H9 (cell line): ENCODE data around the gene PARP1. TPM values are rescaled to one million over a fixed set of nuclear protein-coding genes. Genes with fewer than 3 reads are reported as not detected.

Experiments
- DNase-seq: peaks from one replicate; pipeline ENCODE4 v3.0.0-alpha.2; 2017
- H2AFZ ChIP-seq: one replicate; pipeline ENCODE4 v1.6.1; 2013; ENCODE audit warnings: mild to moderate bottlenecking, low read length, control low read depth, moderate library complexity
- H2AK5ac ChIP-seq: 2 replicates; pipeline ENCODE4 v1.6.1; 2013; ENCODE audit warnings: low read length, control low read depth, mixed read lengths; ENCODE audit not compliant: insufficient read length
- H2BK120ac ChIP-seq: one replicate; pipeline ENCODE4 v1.6.1; 2013; ENCODE audit warnings: low read depth, mild to moderate bottlenecking, low read length, control low read depth, inconsistent platforms; ENCODE audit not compliant: poor library complexity, severe bottlenecking
- H2BK12ac ChIP-seq: 2 replicates; pipeline ENCODE4 v1.6.1; 2013; ENCODE audit warnings: low read length, control low read depth, mixed read lengths, low read depth; ENCODE audit not compliant: insufficient read length
- H2BK15ac ChIP-seq: 2 replicates; pipeline ENCODE4 v1.6.1; 2013; ENCODE audit warnings: low read depth, low read length, control low read depth
- H2BK20ac ChIP-seq: one replicate; pipeline ENCODE4 v1.6.1; 2013; ENCODE audit warnings: low read depth, mild to moderate bottlenecking, low read length, control low read depth, inconsistent platforms; ENCODE audit not compliant: poor library complexity, severe bottlenecking
- H2BK5ac ChIP-seq: 2 replicates; pipeline ENCODE4 v1.6.1; 2013; ENCODE audit warnings: low read length, control low read depth, mixed read lengths; ENCODE audit not compliant: insufficient read length
- H3K14ac ChIP-seq: 2 replicates; pipeline ENCODE4 v1.6.1; 2013; ENCODE audit warnings: low read length, control low read depth; ENCODE audit not compliant: insufficient read depth
- H3K18ac ChIP-seq: 2 replicates; pipeline ENCODE4 v1.6.1; 2013; ENCODE audit warnings: low read depth, mild to moderate bottlenecking, mixed read lengths, low read length, control low read depth; ENCODE audit not compliant: insufficient read length
- H3K23ac ChIP-seq: 2 replicates; pipeline ENCODE4 v1.6.1; 2013; ENCODE audit warnings: low read length, control low read depth, mixed read lengths, low read depth; ENCODE audit not compliant: insufficient read length
- H3K23me2 ChIP-seq: 2 replicates; pipeline ENCODE4 v1.6.1; 2013; ENCODE audit warnings: low read depth, mild to moderate bottlenecking, mixed read lengths, low read length, control low read depth; ENCODE audit not compliant: insufficient read length, poor library complexity, severe bottlenecking
- H3K27ac ChIP-seq: 2 replicates; pipeline ENCODE4 v1.5.1; 2013; ENCODE audit warnings: low read length, control low read depth, mixed read lengths, low read depth; ENCODE audit not compliant: insufficient read length
- H3K27me3 ChIP-seq: 2 replicates; pipeline ENCODE4 v1.6.1; 2013; ENCODE audit warnings: low read length, control low read depth, inconsistent platforms; ENCODE audit not compliant: insufficient read depth
- H3K4ac ChIP-seq: 2 replicates; pipeline ENCODE4 v1.6.1; 2013; ENCODE audit warnings: low read depth, mild to moderate bottlenecking, control low read depth, inconsistent platforms, low read length, moderate library complexity
- H3K4me1 ChIP-seq: 2 replicates; pipeline ENCODE4 v1.6.1; 2013; ENCODE audit warnings: low read length, control low read depth, inconsistent platforms; ENCODE audit not compliant: insufficient read depth
- H3K4me2 ChIP-seq: 2 replicates; pipeline ENCODE4 v1.6.1; 2013; ENCODE audit warnings: low read length, control low read depth, mixed read lengths; ENCODE audit not compliant: insufficient read length, insufficient read depth
- H3K56ac ChIP-seq: 2 replicates; pipeline ENCODE4 v1.6.1; 2013; ENCODE audit warnings: low read depth, mild to moderate bottlenecking, mixed read lengths, low read length, control low read depth; ENCODE audit not compliant: insufficient read length
- H3K79me1 ChIP-seq: 2 replicates; pipeline ENCODE4 v1.6.1; 2013; ENCODE audit warnings: low read depth, mild to moderate bottlenecking, moderate library complexity, low read length, control low read depth, inconsistent platforms; ENCODE audit not compliant: insufficient read depth, poor library complexity, severe bottlenecking
- H3K79me2 ChIP-seq: 2 replicates; pipeline ENCODE4 v1.6.1; 2013; ENCODE audit warnings: low read length, control low read depth, inconsistent platforms; ENCODE audit not compliant: insufficient read depth
- H3K9ac ChIP-seq: 2 replicates; pipeline ENCODE4 v1.6.1; 2013; ENCODE audit warnings: low read length, control low read depth, mixed read lengths; ENCODE audit not compliant: insufficient read length; ENCODE audit errors: extremely low read depth
- H3K9me3 ChIP-seq: one replicate; pipeline ENCODE4 v1.6.1; 2013; ENCODE audit warnings: low read depth, low read length, inconsistent platforms; ENCODE audit not compliant: control insufficient read depth
- H3T11ph ChIP-seq: one replicate; pipeline ENCODE4 v1.6.1; 2013; ENCODE audit warnings: mild to moderate bottlenecking, low read length, control low read depth, inconsistent platforms
- H4K20me1 ChIP-seq: one replicate; pipeline ENCODE4 v1.6.1; 2013; ENCODE audit not compliant: control insufficient read depth, insufficient read length, insufficient read depth
- H4K5ac ChIP-seq: 2 replicates; pipeline ENCODE4 v1.6.1; 2013; ENCODE audit warnings: low read depth, mild to moderate bottlenecking, mixed read lengths, low read length, control low read depth; ENCODE audit not compliant: insufficient read length
- H4K8ac ChIP-seq: replicated peaks from 2 replicates; pipeline ENCODE4 v1.6.1; 2013; ENCODE audit warnings: low read length, control low read depth, mixed read lengths, low read depth; ENCODE audit not compliant: insufficient read length
- H4K91ac ChIP-seq: 2 replicates; pipeline ENCODE4 v1.6.1; 2013; ENCODE audit warnings: low read depth, mild to moderate bottlenecking, moderate library complexity, mixed read lengths, low read length, control low read depth; ENCODE audit not compliant: insufficient read length
- H3K27ac Mint-ChIP-seq, 3 experiments: 2 replicates in 2 of 3; 3 replicates in 1 of 3; pipeline ENCODE4 v1.8.0; 2020 to 2021; ENCODE audit warnings: mixed read lengths in 3 of 3, mild to moderate bottlenecking in 1 of 3, moderate library complexity in 1 of 3
- H3K27me3 Mint-ChIP-seq: 2 replicates; pipeline ENCODE4 v1.8.0; 2021; ENCODE audit warnings: low read depth, mild to moderate bottlenecking, moderate library complexity, mixed read lengths
- H3K36me3 Mint-ChIP-seq, 3 experiments: 2 replicates in 2 of 3; 3 replicates in 1 of 3; pipeline ENCODE4 v1.8.0; 2020 to 2021; ENCODE audit warnings: low read depth in 3 of 3, mixed read lengths in 3 of 3; ENCODE audit not compliant: insufficient read depth in 1 of 3
- H3K4me1 Mint-ChIP-seq, 2 experiments: 2 replicates each; pipeline ENCODE4 v1.8.0; 2020; ENCODE audit warnings: mixed read lengths in 2 of 2
- H3K4me3 Mint-ChIP-seq, 2 experiments: 2 replicates in 1 of 2; 3 replicates in 1 of 2; pipeline ENCODE4 v1.8.0; 2020 to 2021; ENCODE audit warnings: mild to moderate bottlenecking in 2 of 2, mixed read lengths in 2 of 2, moderate library complexity in 1 of 2
- H3K9me3 Mint-ChIP-seq, 2 experiments: 2 replicates in 1 of 2; 3 replicates in 1 of 2; pipeline ENCODE4 v1.8.0; 2020; ENCODE audit warnings: mild to moderate bottlenecking in 2 of 2, mixed read lengths in 2 of 2, moderate library complexity in 1 of 2
- WGBS: extraction: QIAGEN DNeasy Blood & Tissue Kit; methylation state at CpG from one replicate; pipeline ENCODE4 v1.1.7; 2013; ENCODE audit warnings: missing lambda C conversion rate, low lambda C conversion rate, mixed read lengths; ENCODE audit not compliant: insufficient read length; ENCODE audit errors: extremely low coverage; 5-methylcytosine and 5-hydroxymethylcytosine counted together
- total RNA-seq: library from RNA; stranded (reverse); gene quantifications from 2 replicates; pipeline ENCODE4 v1.2.1, GENCODE V29; 2021
- TF ChIP-seq, protein P1 (sequence below): fragments of 200-600 bp; sonication (generic); conservative IDR thresholded peaks from 3 replicates; pipeline ENCODE4 v1.8.0; 2021; ENCODE audit warnings: antibody characterized with exemption, mild to moderate bottlenecking

Gene PARP1
- total RNA-seq, 1 experiment from 2014 or later: 337 TPM

DNA sequence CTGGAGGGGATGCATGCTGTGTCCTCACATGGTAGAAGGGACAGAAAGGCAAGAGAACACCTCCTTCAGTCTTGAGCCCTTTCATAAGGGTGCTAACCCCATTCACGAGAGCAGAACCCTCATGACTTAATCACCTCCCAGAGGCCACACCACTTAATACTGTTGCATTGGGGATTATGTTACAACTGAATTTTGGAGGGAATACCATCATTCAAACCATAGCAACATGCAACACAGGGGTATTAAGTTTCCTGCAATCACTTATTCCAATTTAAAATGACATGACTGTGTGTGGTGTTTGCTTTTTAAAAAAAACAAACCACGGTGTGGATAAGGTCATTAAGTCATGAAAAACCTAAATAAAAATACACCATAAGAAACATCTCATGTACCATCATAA is 95.8 kb downstream of the PARP1 start:
- H3K27ac ChIP-seq: no peak overlapping the region
- H3K9ac ChIP-seq: no peak overlapping the region
- no peak overlapping the region for H3T11ph ChIP-seq
- Mint-ChIP-seq H3K9me3 (no peaks in the 10 kb centered on the region), H3K4me3 (no peak overlapping the region), H3K36me3 (no peaks in the 10 kb centered on the region), H3K4me1 (peaks cover 17 to 18% of the 10 kb centered on the region in 2 experiments), H3K27ac (no peak overlapping the region), H3K27me3 (peaks cover 21% of the 10 kb centered on the region)
- H3K4ac ChIP-seq: no peak overlapping the region
- H2BK12ac ChIP-seq: no peak overlapping the region
- DNase-seq: no peak
- no peak overlapping the region for H4K5ac ChIP-seq
- H2BK20ac ChIP-seq: no peak overlapping the region
- no peak overlapping the region for H2AK5ac ChIP-seq
- H3K14ac ChIP-seq: no peak overlapping the region
- H2AFZ ChIP-seq: no peak overlapping the region
- no peak overlapping the region for H2BK120ac ChIP-seq
- no peak overlapping the region for H3K23ac ChIP-seq
- no peak overlapping the region for H3K18ac ChIP-seq
- no peak overlapping the region for H4K8ac ChIP-seq
- no peak overlapping the region for H2BK5ac ChIP-seq
- TF ChIP-seq, protein P1, sequence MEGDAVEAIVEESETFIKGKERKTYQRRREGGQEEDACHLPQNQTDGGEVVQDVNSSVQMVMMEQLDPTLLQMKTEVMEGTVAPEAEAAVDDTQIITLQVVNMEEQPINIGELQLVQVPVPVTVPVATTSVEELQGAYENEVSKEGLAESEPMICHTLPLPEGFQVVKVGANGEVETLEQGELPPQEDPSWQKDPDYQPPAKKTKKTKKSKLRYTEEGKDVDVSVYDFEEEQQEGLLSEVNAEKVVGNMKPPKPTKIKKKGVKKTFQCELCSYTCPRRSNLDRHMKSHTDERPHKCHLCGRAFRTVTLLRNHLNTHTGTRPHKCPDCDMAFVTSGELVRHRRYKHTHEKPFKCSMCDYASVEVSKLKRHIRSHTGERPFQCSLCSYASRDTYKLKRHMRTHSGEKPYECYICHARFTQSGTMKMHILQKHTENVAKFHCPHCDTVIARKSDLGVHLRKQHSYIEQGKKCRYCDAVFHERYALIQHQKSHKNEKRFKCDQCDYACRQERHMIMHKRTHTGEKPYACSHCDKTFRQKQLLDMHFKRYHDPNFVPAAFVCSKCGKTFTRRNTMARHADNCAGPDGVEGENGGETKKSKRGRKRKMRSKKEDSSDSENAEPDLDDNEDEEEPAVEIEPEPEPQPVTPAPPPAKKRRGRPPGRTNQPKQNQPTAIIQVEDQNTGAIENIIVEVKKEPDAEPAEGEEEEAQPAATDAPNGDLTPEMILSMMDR: no peak
- H2BK15ac ChIP-seq: no peak overlapping the region
- H3K27me3 ChIP-seq: no peaks in the 10 kb centered on the region; the same call in 1 of the 2 replicates
- no peak overlapping the region for H3K4me2 ChIP-seq
- peaks cover 3% of the 10 kb centered on the region; the same call in 1 of the 2 replicates for H3K4me1 ChIP-seq
- no peaks in the 10 kb centered on the region for H4K20me1 ChIP-seq
- H3K23me2 ChIP-seq: peaks cover 11% of the 10 kb centered on the region
- peaks cover 5% of the 10 kb centered on the region; the same call in 1 of the 2 replicates for H3K79me2 ChIP-seq
- no peaks in the 10 kb centered on the region for H3K9me3 ChIP-seq
- peaks cover 4% of the 10 kb centered on the region for H3K79me1 ChIP-seq
- H3K56ac ChIP-seq: no peak overlapping the region
- no peak overlapping the region for H4K91ac ChIP-seq
- no CpG with 5 or more reads among the region's 2 CpGs for WGBS
